HepG2 (cell line): ENCODE results near the gene RBM25. TPM values are rescaled to one million over a fixed set of nuclear protein-coding genes. Genes with fewer than 3 reads are reported as not detected.

Experiments
- ATF7 ChIP-seq, 2 experiments: fragments of 450-650 bp in 1 of 2; sonication (generic) in 1 of 2; formaldehyde crosslinking in 1 of 2; IDR thresholded peaks; 2 replicates each; pipeline versions ENCODE4 v1.4.0 to v1.6.1; 2016 to 2020; ENCODE audit warnings: antibody characterized with exemption in 1 of 2, mild to moderate bottlenecking in 1 of 2, missing genetic modification reagents in 1 of 2
- CAMTA2 ChIP-seq: sonication (generic); formaldehyde crosslinking; IDR thresholded peaks from 2 replicates; pipeline ENCODE4 v1.4.0; 2020; ENCODE audit warnings: mild to moderate bottlenecking, missing genetic modification reagents, borderline replicate concordance
- CTCF ChIP-seq: sonication (generic); formaldehyde crosslinking; IDR thresholded peaks from 2 replicates; pipeline ENCODE4 v1.5.0; 2020; ENCODE audit warnings: mild to moderate bottlenecking, missing genetic modification reagents, moderate library complexity
- E2F5 ChIP-seq: sonication (generic); formaldehyde crosslinking; conservative IDR thresholded peaks from 2 replicates; pipeline ENCODE4 v1.4.0; 2020; ENCODE audit warnings: missing genetic modification reagents
- FOXC1 ChIP-seq: sonication (generic); formaldehyde crosslinking; IDR thresholded peaks from 2 replicates; pipeline ENCODE4 v1.8.0; 2022; ENCODE audit warnings: mild to moderate bottlenecking, missing genetic modification reagents, borderline replicate concordance
- GPN1 ChIP-seq: sonication (generic); formaldehyde crosslinking; IDR thresholded peaks from 2 replicates; pipeline ENCODE4 v1.5.1; 2020; ENCODE audit warnings: missing genetic modification reagents, borderline replicate concordance
- IRX3 ChIP-seq: sonication (generic); formaldehyde crosslinking; IDR thresholded peaks from 2 replicates; pipeline ENCODE4 v1.8.1; 2023; ENCODE audit warnings: mild to moderate bottlenecking, low read depth, missing genetic modification reagents, borderline replicate concordance
- KDM5B ChIP-seq: sonication (generic); formaldehyde crosslinking; IDR thresholded peaks from 2 replicates; pipeline ENCODE4 v1.4.0; 2020; ENCODE audit warnings: missing genetic modification reagents, mild to moderate bottlenecking, borderline replicate concordance
- MTF2 ChIP-seq: sonication (generic); formaldehyde crosslinking; IDR thresholded peaks from 2 replicates; pipeline ENCODE4 v1.5.0; 2020; ENCODE audit warnings: missing genetic modification reagents, borderline replicate concordance
- NFE2L1 ChIP-seq: sonication (generic); formaldehyde crosslinking; IDR thresholded peaks from 2 replicates; pipeline ENCODE4 v1.4.0; 2020; ENCODE audit warnings: missing genetic modification reagents, mild to moderate bottlenecking, borderline replicate concordance
- RELA ChIP-seq: sonication (generic); formaldehyde crosslinking; IDR thresholded peaks from 2 replicates; pipeline ENCODE4 v1.4.0; 2020; ENCODE audit warnings: missing genetic modification reagents
- TSC22D2 ChIP-seq: sonication (generic); formaldehyde crosslinking; IDR thresholded peaks from 2 replicates; pipeline ENCODE4 v1.5.1; 2020; ENCODE audit warnings: missing genetic modification reagents, mild to moderate bottlenecking, borderline replicate concordance
- YY1 ChIP-seq: IDR thresholded peaks from 2 replicates; pipeline ENCODE4 v1.6.1; 2011; ENCODE audit warnings: low read length, low read depth, moderate library complexity, mild to moderate bottlenecking; ENCODE audit not compliant: insufficient read depth, insufficient replicate concordance
- ZFYVE20 ChIP-seq: sonication (generic); formaldehyde crosslinking; IDR thresholded peaks from 2 replicates; pipeline ENCODE4 v1.8.0; 2023; ENCODE audit warnings: low read depth, mild to moderate bottlenecking, moderate library complexity, missing genetic modification reagents, borderline replicate concordance
- ZNF101 ChIP-seq: sonication (generic); formaldehyde crosslinking; IDR thresholded peaks from 2 replicates; pipeline ENCODE4 v1.4.0; 2020; ENCODE audit warnings: mild to moderate bottlenecking, low read depth, missing genetic modification reagents, borderline replicate concordance
- ZNF17 ChIP-seq: sonication (generic); formaldehyde crosslinking; IDR thresholded peaks from 2 replicates; pipeline ENCODE4 v1.5.0; 2020; ENCODE audit warnings: mild to moderate bottlenecking, missing genetic modification reagents
- ZNF3 ChIP-seq: IDR thresholded peaks from 2 replicates; pipeline ENCODE4 v1.7.0; 2017; ENCODE audit warnings: inconsistent platforms
- ZNF501 ChIP-seq: sonication (generic); formaldehyde crosslinking; IDR thresholded peaks from 2 replicates; pipeline ENCODE4 v1.5.1; 2020; ENCODE audit warnings: mild to moderate bottlenecking, moderate library complexity, missing genetic modification reagents
- ZNF550 ChIP-seq: sonication (generic); formaldehyde crosslinking; IDR thresholded peaks from 2 replicates; pipeline ENCODE4 v1.4.0; 2020; ENCODE audit warnings: mild to moderate bottlenecking, missing genetic modification reagents, borderline replicate concordance
- ZNF747 ChIP-seq: sonication (generic); formaldehyde crosslinking; IDR thresholded peaks from 2 replicates; pipeline ENCODE4 v1.8.1; 2023; ENCODE audit warnings: missing genetic modification reagents, mild to moderate bottlenecking, borderline replicate concordance
- ZSCAN12 ChIP-seq: sonication (generic); formaldehyde crosslinking; IDR thresholded peaks from 2 replicates; pipeline ENCODE4 v1.9.0; 2021; ENCODE audit warnings: mild to moderate bottlenecking, missing genetic modification reagents
- polyA plus RNA-seq, 8 experiments: library from polyadenylated mRNA; depleted of rRNA in 3 of 8; stranded (reverse) in 7 of 8; unstranded in 1 of 8; fragments of >200 nt; fragmentation: Illumina TruSeq in 4 of 8; extraction: Trizol in 4 of 8; gene quantifications; 2 replicates each; pipeline versions ENCODE4 v1.2.1 to v1.2.3, GENCODE V29; 2011 to 2016; ENCODE audit warnings: low read depth in 4 of 8, missing spikeins in 1 of 8, mixed read lengths in 1 of 8; ENCODE audit not compliant: insufficient read depth in 1 of 8
- total RNA-seq, 5 experiments: library from RNA; depleted of rRNA; stranded (reverse); fragments of >200 nt; fragmentation: Illumina TruSeq; extraction: Trizol; gene quantifications; 2 replicates each; pipeline ENCODE4 v1.2.3, GENCODE V29; 2016; ENCODE audit warnings: low read depth in 1 of 5
- TF ChIP-seq, protein P1 (sequence below): sonication (generic); formaldehyde crosslinking; IDR thresholded peaks from 2 replicates; pipeline ENCODE4 v1.5.0; 2020; ENCODE audit warnings: missing genetic modification reagents
- TF ChIP-seq, protein P2 (sequence below): sonication (generic); formaldehyde crosslinking; IDR thresholded peaks from 2 replicates; pipeline ENCODE4 v1.5.0; 2020; ENCODE audit warnings: mild to moderate bottlenecking, missing genetic modification reagents

Gene RBM25
- total and polyA plus RNA-seq, 2 of the 13 experiments (the other 11 are each of a cell fraction or from before 2014, with no cell fraction given) = 34.1 to 65.9 TPM

DNA sequence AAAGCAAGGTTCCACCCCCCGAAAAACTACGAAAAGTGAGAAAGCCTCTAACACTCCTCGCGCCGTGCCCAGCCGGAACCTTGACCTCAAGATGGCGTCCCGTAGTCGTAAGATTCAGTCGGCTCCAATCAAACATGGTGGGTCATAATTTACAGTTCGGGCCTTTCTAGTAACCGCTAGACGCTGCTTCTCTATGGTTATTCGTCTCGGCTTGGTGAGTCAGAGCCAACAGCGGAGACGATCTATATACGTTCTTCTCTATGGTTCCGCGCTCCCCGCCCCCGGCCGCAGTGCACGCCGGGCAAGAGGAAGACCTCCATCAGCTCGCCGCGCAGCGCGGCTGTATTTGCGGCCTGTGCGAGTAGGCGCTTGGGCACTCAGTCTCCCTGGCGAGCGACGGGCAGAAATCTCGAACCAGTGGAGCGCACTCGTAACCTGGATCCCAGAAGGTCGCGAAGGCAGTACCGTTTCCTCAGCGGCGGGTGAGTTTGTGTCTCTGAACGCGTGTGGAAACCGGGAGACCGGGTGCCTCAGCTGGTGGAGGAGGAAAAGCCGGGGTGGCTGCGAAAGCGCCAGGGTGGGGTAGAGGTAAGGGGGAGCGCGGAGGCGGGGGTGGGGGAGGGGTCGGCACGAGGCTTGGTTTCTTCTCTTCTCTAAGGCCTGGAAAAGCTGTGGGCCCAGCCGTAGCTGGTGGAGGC is at the start of gene RBM25 (continued):
- TF ChIP-seq FOXC1 (CRISPR knock-in tag) = peak; percentile 32; the same call in 1 of the 2 replicates
- peak; percentile 60; the same call in 1 of the 2 replicates for TF ChIP-seq IRX3 (CRISPR knock-in tag)
- no peak for TF ChIP-seq ZNF550 (CRISPR knock-in tag)
- peak; percentile 59 for TF ChIP-seq ZNF501 (CRISPR knock-in tag)
- peak; percentile 94 for TF ChIP-seq YY1
- peak; percentile 47 for TF ChIP-seq CTCF
- TF ChIP-seq, protein P1, sequence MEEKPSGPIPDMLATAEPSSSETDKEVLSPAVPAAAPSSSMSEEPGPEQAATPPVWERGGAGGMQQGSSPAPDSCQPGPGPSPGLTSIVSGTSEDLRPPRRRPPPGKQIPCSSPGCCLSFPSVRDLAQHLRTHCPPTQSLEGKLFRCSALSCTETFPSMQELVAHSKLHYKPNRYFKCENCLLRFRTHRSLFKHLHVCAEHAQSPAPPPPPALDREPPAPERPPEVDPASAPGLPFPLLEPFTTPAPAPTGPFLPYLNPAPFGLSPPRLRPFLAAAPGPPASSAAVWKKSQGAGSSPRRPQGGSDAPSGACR (CRISPR knock-in tag) = no peak
- peak; percentile 78; the same call in 1 of the 2 replicates for TF ChIP-seq KDM5B
- 0 out of 2 replicates have a peak, but pooled peaks have one; percentile 39 for TF ChIP-seq TSC22D2 (CRISPR knock-in tag)
- no peak for TF ChIP-seq CAMTA2
- no peak for TF ChIP-seq ATF7 (IDR thresholded peaks at IDR 0.05)
- TF ChIP-seq ATF7 (CRISPR knock-in tag; IDR thresholded peaks at IDR 0.05) = no peak
- no peak for TF ChIP-seq ZSCAN12 (CRISPR knock-in tag)
- 0 out of 2 replicates have a peak, but pooled peaks have one; percentile 21 for TF ChIP-seq E2F5 (CRISPR knock-in tag)
- no peak for TF ChIP-seq ZNF17 (CRISPR knock-in tag)
- TF ChIP-seq NFE2L1 (CRISPR knock-in tag) = no peak
- no peak for TF ChIP-seq ZFYVE20 (CRISPR knock-in tag)
- TF ChIP-seq, protein P2, sequence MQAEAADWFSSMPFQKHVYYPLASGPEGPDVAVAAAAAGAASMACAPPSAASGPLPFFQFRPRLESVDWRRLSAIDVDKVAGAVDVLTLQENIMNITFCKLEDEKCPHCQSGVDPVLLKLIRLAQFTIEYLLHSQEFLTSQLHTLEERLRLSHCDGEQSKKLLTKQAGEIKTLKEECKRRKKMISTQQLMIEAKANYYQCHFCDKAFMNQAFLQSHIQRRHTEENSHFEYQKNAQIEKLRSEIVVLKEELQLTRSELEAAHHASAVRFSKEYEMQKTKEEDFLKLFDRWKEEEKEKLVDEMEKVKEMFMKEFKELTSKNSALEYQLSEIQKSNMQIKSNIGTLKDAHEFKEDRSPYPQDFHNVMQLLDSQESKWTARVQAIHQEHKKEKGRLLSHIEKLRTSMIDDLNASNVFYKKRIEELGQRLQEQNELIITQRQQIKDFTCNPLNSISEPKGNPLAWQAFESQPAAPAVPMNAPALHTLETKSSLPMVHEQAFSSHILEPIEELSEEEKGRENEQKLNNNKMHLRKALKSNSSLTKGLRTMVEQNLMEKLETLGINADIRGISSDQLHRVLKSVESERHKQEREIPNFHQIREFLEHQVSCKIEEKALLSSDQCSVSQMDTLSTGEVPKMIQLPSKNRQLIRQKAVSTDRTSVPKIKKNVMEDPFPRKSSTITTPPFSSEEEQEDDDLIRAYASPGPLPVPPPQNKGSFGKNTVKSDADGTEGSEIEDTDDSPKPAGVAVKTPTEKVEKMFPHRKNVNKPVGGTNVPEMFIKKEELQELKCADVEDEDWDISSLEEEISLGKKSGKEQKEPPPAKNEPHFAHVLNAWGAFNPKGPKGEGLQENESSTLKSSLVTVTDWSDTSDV = peak; percentile 67; the same call in 1 of the 2 replicates
- TF ChIP-seq MTF2 (CRISPR knock-in tag) = no peak
- TF ChIP-seq ZNF747 (CRISPR knock-in tag) = peak; percentile 84; the same call in 1 of the 2 replicates
- TF ChIP-seq GPN1 (CRISPR knock-in tag) = no peak
- TF ChIP-seq ZNF3 (CRISPR knock-in tag) = peak; percentile 58; the same call in 1 of the 2 replicates
- peak; percentile 54; the same call in 1 of the 2 replicates for TF ChIP-seq RELA (CRISPR knock-in tag)
- TF ChIP-seq ZNF101 = no peak
